GM12872 (cell line): ENCODE results near the gene ZBTB44.

Source experiments
- CTCF ChIP-seq: IDR thresholded peaks from 3 replicates; pipeline ENCODE4 v1.5.1; 2011; ENCODE audit warnings: low read depth, mild to moderate bottlenecking, low read length, moderate library complexity; ENCODE audit not compliant: insufficient read depth

Gene ZBTB44

GRCh38 chr11:130278745-130279144, 36.0 kb downstream of the ZBTB44 start:
- no peak for TF ChIP-seq CTCF

GRCh38 chr11:130278151-130278550, 36.6 kb downstream of the ZBTB44 start:
- no peak for TF ChIP-seq CTCF

GRCh38 chr11:130272336-130272735, 42.4 kb downstream of the ZBTB44 start:
- TF ChIP-seq CTCF, result no peak

- TF ChIP-seq CTCF, result no peak
Observed at GRCh38 chr11:130269326-130269943, 45.3 kb downstream of the ZBTB44 start.

GRCh38 chr11:130263351-130263750, 51.4 kb downstream of the ZBTB44 start:
- TF ChIP-seq CTCF, result no peak

- no peak for TF ChIP-seq CTCF
Observed at GRCh38 chr11:130262424-130262823, 52.3 kb downstream of the ZBTB44 start.

- no peak for TF ChIP-seq CTCF
Observed at GRCh38 chr11:130261571-130261970, 53.1 kb downstream of the ZBTB44 start.
